Measurements from ENCODE around the gene VWA1.
"Not testable (repeated sequence)": the region's sequence is repeated elsewhere in the genome, so short reads cannot be mapped to it uniquely, and the experiment has no call there.

VWA1 gene

DNA sequence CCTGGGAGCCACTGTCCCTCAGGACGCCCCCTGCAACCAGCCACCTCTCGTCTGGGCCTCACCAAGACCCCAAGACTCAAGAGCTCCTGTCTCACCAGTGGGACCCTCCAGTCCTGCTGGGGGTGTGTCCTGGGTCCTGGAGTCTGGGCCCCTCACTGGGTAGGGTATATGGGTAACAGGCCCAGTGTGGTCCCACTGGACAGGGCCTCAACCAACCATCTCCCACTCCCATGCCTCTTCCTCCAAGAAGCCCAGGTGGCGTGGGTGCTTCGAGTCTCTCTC lies 725 bp upstream of the VWA1 start:
- DNase-seq (ENCODE audit: low read depth in 2 of 3, low spot score in 1 of 3): no peak

GRCh38 chr1:1435911-1436629 lies 580 bp downstream of the VWA1 start:
- no peak for DNase-seq (ENCODE audit: low read depth in 2 of 3, low spot score in 1 of 3)

DNA sequence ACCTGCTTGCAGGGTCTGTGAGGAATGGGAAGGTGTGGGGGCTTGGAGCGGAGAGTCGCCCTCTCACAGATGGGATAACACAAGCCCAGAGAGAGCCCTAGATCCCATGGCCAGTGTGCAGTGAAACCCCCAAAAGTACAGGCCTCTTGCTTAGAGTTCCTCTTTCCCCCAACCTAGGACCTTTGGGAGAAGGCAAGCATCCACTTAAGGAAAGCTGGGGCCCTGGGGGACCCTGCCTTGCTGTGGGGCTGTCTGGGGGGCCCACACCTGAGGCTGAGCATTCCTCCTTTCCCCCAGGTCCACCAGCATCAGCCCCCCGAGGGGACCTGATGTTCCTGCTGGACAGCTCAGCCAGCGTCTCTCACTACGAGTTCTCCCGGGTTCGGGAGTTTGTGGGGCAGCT lies 1.1 kb downstream of the VWA1 start:
- DNase-seq (ENCODE audit: low read depth in 2 of 3, low spot score in 1 of 3): no peak

GRCh38 chr1:1437033-1437903 lies 1.8 kb downstream of the VWA1 start:
- no peak for DNase-seq (ENCODE audit: low read depth in 2 of 3, low spot score in 1 of 3)

DNA sequence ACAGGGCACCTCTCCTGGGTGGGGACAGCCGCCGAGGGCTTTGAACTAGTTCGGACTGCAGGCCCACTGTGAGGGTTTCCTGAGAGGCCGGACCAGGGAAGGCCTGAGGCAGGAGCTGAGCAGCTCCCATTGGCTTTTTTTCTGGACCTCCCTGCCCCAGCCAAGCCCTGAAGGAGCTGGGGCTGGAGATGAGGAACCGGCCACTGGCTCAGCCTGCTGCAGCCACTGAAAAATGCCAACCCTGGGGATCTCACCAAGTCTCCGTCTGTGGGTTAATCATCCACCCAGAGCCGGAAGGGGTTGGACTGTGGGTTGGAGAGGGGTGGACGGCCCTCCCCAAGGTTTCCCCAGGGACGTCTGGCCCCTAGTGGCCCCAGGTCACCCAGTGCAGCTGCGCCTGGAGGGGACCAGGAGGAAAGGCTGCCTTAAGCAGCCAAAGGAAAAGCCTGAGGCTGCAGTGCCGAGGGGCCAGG lies 2.5 kb downstream of the VWA1 start:
- DNase-seq (ENCODE audit: low read depth in 2 of 3, low spot score in 1 of 3): no peak

DNA sequence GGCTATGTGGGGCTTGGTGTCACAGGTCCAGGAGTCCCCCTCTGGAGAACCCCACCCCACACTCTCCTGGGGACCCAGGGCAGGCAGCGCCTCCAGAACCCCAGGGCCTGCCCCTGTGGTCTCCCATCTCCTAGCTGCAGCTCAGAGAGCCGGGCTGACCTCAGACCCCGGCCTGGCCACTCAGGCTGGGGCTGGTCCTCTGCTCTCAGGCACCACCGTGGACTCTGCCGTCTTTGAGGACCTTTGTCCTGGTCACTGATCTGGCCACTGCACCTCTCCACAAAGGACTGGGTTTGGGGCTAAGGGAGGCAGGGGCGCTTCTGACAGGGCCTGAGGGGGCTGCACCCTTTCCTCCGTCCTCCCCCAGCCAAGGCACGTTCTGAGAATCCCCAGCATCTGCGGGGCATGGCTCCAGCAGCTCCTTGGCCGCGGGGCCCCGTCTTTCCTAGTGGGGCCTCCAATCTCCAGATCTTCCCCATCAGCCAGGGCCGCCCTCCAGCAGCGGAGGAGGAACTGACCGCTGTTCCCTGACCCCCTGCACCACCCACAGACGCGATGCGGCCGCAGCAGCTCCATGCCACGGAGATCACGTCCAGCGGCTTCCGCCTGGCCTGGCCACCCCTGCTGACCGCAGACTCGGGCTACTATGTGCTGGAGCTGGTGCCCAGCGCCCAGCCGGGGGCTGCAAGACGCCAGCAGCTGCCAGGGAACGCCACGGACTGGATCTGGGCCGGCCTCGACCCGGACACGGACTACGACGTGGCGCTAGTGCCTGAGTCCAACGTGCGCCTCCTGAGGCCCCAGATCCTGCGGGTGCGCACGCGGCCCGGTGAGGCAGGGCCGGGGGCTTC lies 3.3 kb downstream of the VWA1 start:
- DNase-seq (ENCODE audit: low read depth in 2 of 3, low spot score in 1 of 3): no peak

DNA sequence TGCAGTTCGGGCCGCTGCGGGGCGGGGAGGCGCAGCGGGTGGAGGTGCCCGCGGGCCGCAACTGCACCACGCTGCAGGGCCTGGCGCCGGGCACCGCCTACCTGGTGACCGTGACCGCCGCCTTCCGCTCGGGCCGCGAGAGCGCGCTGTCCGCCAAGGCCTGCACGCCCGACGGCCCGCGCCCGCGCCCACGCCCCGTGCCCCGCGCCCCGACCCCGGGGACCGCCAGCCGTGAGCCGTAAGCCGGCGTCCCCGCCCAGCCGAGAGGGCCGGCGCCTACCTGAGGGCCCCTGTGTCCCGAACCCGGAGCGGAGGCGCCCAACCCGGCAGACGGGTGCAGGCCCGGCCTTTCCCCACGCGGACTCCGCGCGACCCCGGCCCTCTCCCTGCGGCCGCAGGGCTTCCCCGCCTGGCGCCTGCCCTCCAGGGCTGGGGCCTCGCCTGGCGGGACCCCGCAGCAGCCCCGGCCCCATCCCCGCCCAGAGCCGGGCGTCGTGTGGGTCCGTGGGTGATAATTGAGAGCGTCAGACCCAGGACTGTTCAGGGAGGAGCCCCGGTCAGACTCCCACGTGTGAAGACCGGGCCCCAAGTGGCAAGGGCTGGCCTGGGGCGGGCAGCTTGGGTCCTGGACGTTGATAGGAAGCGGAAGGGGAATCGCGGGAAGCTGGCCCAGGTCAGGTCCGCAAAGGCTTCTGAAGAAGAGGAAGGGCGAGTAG lies 4.2 kb downstream of the VWA1 start:
- no peak for DNase-seq (ENCODE audit: low read depth in 2 of 3, low spot score in 1 of 3)

GRCh38 chr1:1440262-1441001 lies 4.9 kb downstream of the VWA1 start:
- DNase-seq (ENCODE audit: low read depth in 2 of 3, low spot score in 1 of 3): no peak

GRCh38 chr1:1441002-1441888 lies 5.8 kb downstream of the VWA1 start:
- DNase-seq (ENCODE audit: low read depth in 2 of 3, low spot score in 1 of 3): peak; percentile 30 to 56 (median 47)

GRCh38 chr1:1442069-1442770 lies 6.7 kb downstream of the VWA1 start:
- DNase-seq (ENCODE audit: low read depth in 2 of 3, low spot score in 1 of 3): no peak

GRCh38 chr1:1446631-1447030 lies 11.1 kb downstream of the VWA1 start:
- DNase-seq (ENCODE audit: low read depth in 2 of 3, low spot score in 1 of 3): not testable (repeated sequence)

- no peak for DNase-seq (ENCODE audit: low read depth in 2 of 3, low spot score in 1 of 3)
Observed at GRCh38 chr1:1449099-1449739, 13.7 kb downstream of the VWA1 start, which contains the start of gene ATAD3C. Gene ATAD3C, plus strand, starts transcription at chr1:1449689. Its CDS starts 995 bp downstream, at chr1:1450684.

- DNase-seq (ENCODE audit: low read depth in 2 of 3, low spot score in 1 of 3): not testable (repeated sequence)
Observed at GRCh38 chr1:1450616-1451015, 15.1 kb downstream of the VWA1 start.

- DNase-seq (ENCODE audit: low read depth in 2 of 3, low spot score in 1 of 3): no peak
Observed at GRCh38 chr1:1451696-1452364, 16.3 kb downstream of the VWA1 start.

- DNase-seq (ENCODE audit: low read depth in 2 of 3, low spot score in 1 of 3): not testable (repeated sequence)
Observed at GRCh38 chr1:1452365-1452739, 16.9 kb downstream of the VWA1 start.

DNA sequence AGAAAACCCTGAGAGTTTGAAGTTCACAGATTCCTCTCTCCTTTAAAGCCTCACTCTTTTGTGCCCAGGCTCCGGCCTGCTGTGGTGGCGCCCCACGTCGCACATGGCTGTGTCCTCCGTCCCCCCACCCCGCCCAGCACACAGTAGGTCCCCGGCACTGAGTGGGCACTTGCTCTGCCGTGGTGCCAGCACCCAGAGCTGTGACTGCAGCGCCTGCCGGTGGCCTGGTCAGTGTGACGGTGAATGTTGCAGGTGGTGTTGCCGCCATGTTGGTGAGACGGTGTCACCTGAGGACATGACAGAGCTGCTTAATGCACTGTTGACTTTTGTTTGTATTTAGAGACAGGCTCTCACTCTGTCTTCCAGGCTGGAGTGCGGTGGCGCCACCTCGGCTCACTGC lies 17.4 kb downstream of the VWA1 start:
- no peak for DNase-seq (ENCODE audit: low read depth in 2 of 3, low spot score in 1 of 3)

- not testable (repeated sequence) for DNase-seq (ENCODE audit: low read depth in 2 of 3, low spot score in 1 of 3)
Observed at GRCh38 chr1:1454286-1455056, 19.0 kb downstream of the VWA1 start.
